Esophagus muscularis mucosa (tissue), 4 donors: ENCODE data around the gene STAT4. TPM values are rescaled to one million over a fixed set of nuclear protein-coding genes. Genes with fewer than 3 reads are reported as not detected.
A peak's percentile ranks its signal among the peaks of the same experiment; 100 is the strongest.

Source experiments
- DNase-seq: peaks from one replicate; pipeline ENCODE4 v3.0.0-alpha.2; 2017; ENCODE audit errors: extremely low spot score
- H3K27ac ChIP-seq, 4 donors: fragments of 200-600 bp; sonication (generic); replicated peaks in 1 of 4; 1 replicate in 3 of 4; 2 replicates in 1 of 4; pipeline ENCODE4 v1.5.1; 2016 to 2019; ENCODE audit warnings: mild to moderate bottlenecking in 1 of 4
- H3K27me3 ChIP-seq, 4 donors: fragments of 200-600 bp; sonication (generic); one replicate each; pipeline versions ENCODE4 v1.5.1 to v1.6.0; 2016 to 2019
- H3K36me3 ChIP-seq, 4 donors: fragments of 200-600 bp; sonication (generic); one replicate each; pipeline ENCODE4 v1.5.1; 2016 to 2019
- H3K4me1 ChIP-seq, 4 donors: fragments of 200-600 bp; sonication (generic); one replicate each; pipeline ENCODE4 v1.5.1; 2016 to 2019
- H3K4me3 ChIP-seq, 4 donors: fragments of 200-600 bp; sonication (generic); 1 replicate in 2 of 4; 2 replicates in 2 of 4; pipeline ENCODE4 v1.5.1; 2016 to 2019; ENCODE audit warnings: mild to moderate bottlenecking in 4 of 4, moderate library complexity in 1 of 4
- H3K9me3 ChIP-seq, 4 donors: fragments of 200-600 bp; sonication (generic); 1 replicate in 3 of 4; 2 replicates in 1 of 4; pipeline ENCODE4 v1.5.1; 2016 to 2019
- EP300 ChIP-seq: sonication (generic); formaldehyde crosslinking; IDR thresholded peaks from one replicate; pipeline ENCODE4 v1.6.1; 2017; ENCODE audit warnings: antibody characterized with exemption
- POLR2A ChIP-seq: fragments of 450-650 bp; IDR thresholded peaks from one replicate; pipeline ENCODE4 v1.6.1; 2017; ENCODE audit warnings: antibody characterized with exemption, moderate library complexity, mild to moderate bottlenecking, low read depth
- POLR2AphosphoS5 ChIP-seq, 2 donors: sonication (generic); formaldehyde crosslinking; IDR thresholded peaks; one replicate each; pipeline ENCODE4 v1.6.1; 2017; ENCODE audit warnings: antibody characterized with exemption in 2 of 2
- WGBS: methylation state at CpG from one replicate; pipeline ENCODE4 v1.1.5; 2018; 5-methylcytosine and 5-hydroxymethylcytosine counted together
- intact Hi-C: fragments of 100-400 bp; cut with DNase I; formaldehyde crosslinking; loops from one replicate; pipeline ENCODE4 v1.15.1; 2023
- total RNA-seq, 4 donors: library from RNA; depleted of rRNA; stranded (reverse); fragments of >200 nt; gene quantifications; one replicate each; pipeline versions ENCODE4 v1.1.0 to v1.2.1, GENCODE V29; 2016
- TF ChIP-seq, protein P1 (sequence below), 3 experiments: fragments of 200-600 bp in 2 of 3; fragments of 450-650 bp in 1 of 3; sonication (generic) in 2 of 3; IDR thresholded peaks; one replicate each; pipeline ENCODE4 v1.5.1; 2017 to 2019; ENCODE audit warnings: antibody characterized with exemption in 3 of 3, mild to moderate bottlenecking in 2 of 3, moderate library complexity in 1 of 3

Gene STAT4
- total RNA-seq, 4 donors from 2014 or later, result 0.26 to 5.4 (median 2.4) TPM

- DNase-seq, result peak; percentile 97
- H3K27ac ChIP-seq, result peak overlapping the region; percentile 83 to 89 (median 85)
- H3K27me3 ChIP-seq, result no peaks in the 10 kb centered on the region
- no peaks in the 10 kb centered on the region for H3K36me3 ChIP-seq
- H3K4me3 ChIP-seq, result peak overlapping the region; percentile 63 to 74 (median 67)
- no peaks in the 10 kb centered on the region for H3K9me3 ChIP-seq
- peak; percentile 71 for TF ChIP-seq POLR2A
- TF ChIP-seq, protein P1, sequence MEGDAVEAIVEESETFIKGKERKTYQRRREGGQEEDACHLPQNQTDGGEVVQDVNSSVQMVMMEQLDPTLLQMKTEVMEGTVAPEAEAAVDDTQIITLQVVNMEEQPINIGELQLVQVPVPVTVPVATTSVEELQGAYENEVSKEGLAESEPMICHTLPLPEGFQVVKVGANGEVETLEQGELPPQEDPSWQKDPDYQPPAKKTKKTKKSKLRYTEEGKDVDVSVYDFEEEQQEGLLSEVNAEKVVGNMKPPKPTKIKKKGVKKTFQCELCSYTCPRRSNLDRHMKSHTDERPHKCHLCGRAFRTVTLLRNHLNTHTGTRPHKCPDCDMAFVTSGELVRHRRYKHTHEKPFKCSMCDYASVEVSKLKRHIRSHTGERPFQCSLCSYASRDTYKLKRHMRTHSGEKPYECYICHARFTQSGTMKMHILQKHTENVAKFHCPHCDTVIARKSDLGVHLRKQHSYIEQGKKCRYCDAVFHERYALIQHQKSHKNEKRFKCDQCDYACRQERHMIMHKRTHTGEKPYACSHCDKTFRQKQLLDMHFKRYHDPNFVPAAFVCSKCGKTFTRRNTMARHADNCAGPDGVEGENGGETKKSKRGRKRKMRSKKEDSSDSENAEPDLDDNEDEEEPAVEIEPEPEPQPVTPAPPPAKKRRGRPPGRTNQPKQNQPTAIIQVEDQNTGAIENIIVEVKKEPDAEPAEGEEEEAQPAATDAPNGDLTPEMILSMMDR (IDR thresholded peaks at IDR 0.05), result peak; percentile 13 to 37 (median 29)
- TF ChIP-seq POLR2AphosphoS5 (IDR thresholded peaks at IDR 0.05), result peak; percentile 93 to 100
- TF ChIP-seq EP300, result peak; percentile 93
- intact Hi-C loops, result no loop called here
- peaks cover 7 to 17% (median 15%) of the 10 kb centered on the region in 4 donors for H3K4me1 ChIP-seq
- 0% methylated on average over 46 of the region's 59 CpGs for WGBS
These were observed 130.5 kb downstream of the STAT4 start for GRCh38 chr2:191020221-191020741.

DNA sequence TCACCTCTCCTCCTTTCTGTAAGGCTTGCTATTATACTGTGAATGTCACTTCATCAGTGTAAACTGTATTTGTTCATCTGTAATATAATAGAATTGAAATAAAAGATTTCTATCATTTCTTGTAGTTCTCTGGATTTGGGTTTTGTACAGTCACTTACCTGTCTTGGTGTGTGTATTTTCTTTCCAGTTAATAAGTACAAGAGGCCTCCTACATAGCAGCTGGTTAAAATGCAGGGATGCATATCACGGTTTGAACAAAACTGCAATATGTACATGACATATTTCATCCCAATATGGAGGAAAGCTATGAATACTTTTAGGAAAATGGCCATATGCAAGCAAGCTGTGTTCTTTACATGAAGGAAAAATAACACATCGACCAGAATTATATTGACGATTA is 131.4 kb downstream of the STAT4 start:
- TF ChIP-seq POLR2A (no peak), POLR2AphosphoS5 (IDR thresholded peaks at IDR 0.05) (no peak), EP300 (no peak)
- TF ChIP-seq, protein P1 (IDR thresholded peaks at IDR 0.05), result no peak
- WGBS, result 95% methylated on average over 3 of the region's 3 CpGs
- no peaks in the 10 kb centered on the region for H3K27me3 ChIP-seq
- H3K27ac ChIP-seq, result no peak overlapping the region
- peaks cover 7 to 23% (median 22%) of the 10 kb centered on the region in 4 donors for H3K4me1 ChIP-seq
- DNase-seq, result no peak
- no peak overlapping the region for H3K4me3 ChIP-seq
- intact Hi-C loops, result loop anchor here (5.0 to 10.0 kb wide), 2 partner anchors 175 to 658 kb away; partner anchors contain the start of gene NABP1
- no peaks in the 10 kb centered on the region for H3K9me3 ChIP-seq
- H3K36me3 ChIP-seq, result no peaks in the 10 kb centered on the region

- no peak for TF ChIP-seq POLR2AphosphoS5 (IDR thresholded peaks at IDR 0.05)
- no peak for TF ChIP-seq EP300
- Histone ChIP-seq H3K4me3 (no peak overlapping the region), H3K27me3 (no peaks in the 10 kb centered on the region), H3K4me1 (peaks cover 7 to 23% (median 22%) of the 10 kb centered on the region in 4 donors), H3K9me3 (no peaks in the 10 kb centered on the region), H3K27ac (no peak overlapping the region), H3K36me3 (no peaks in the 10 kb centered on the region)
- WGBS, result 96% methylated on average over 3 of the region's 3 CpGs
- intact Hi-C loops, result loop anchor here (5.0 to 10.0 kb wide), 2 partner anchors 174 to 659 kb away; partner anchors contain the start of gene NABP1
- no peak for DNase-seq
These were observed 132.1 kb downstream of the STAT4 start for GRCh38 chr2:191018643-191019119.

GRCh38 chr2:191018048-191018447 is 132.7 kb downstream of the STAT4 start:
- no peaks in the 10 kb centered on the region for H3K9me3 ChIP-seq
- no peak overlapping the region for H3K4me3 ChIP-seq
- 93% methylated on average over 1 of the region's 1 CpG for WGBS
- peaks cover 8 to 27% (median 25%) of the 10 kb centered on the region in 4 donors for H3K4me1 ChIP-seq
- no peaks in the 10 kb centered on the region for H3K27me3 ChIP-seq
- no peak for DNase-seq
- H3K36me3 ChIP-seq, result no peaks in the 10 kb centered on the region
- H3K27ac ChIP-seq, result no peak overlapping the region
- intact Hi-C loops, result loop anchor here (5.0 to 10.0 kb wide), 2 partner anchors 173 to 659 kb away; partner anchors contain the start of gene NABP1
- TF ChIP-seq, protein P1 (IDR thresholded peaks at IDR 0.05), result no peak
- no peak for TF ChIP-seq POLR2AphosphoS5 (IDR thresholded peaks at IDR 0.05)
- TF ChIP-seq POLR2A, result no peak
- TF ChIP-seq EP300, result no peak

DNA sequence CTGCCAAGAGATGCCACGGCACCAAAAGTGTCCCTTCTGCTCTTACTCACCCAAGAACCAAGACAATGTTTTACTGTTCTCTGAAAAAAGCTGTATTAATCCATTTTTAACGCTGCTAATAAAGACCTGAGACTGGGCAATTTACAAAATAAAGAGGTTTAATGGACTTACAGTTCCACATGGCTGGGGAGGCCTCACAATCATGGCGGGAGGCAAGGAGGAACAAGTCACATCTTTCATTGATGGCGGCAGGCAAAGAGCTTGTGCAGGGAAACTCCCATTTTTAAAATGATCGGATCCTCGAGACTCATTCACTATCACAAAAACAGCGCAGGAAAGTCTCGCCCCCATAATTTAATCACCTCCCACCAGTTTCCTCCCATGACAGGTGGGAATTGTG is 135.0 kb downstream of the STAT4 start:
- intact Hi-C loops, result loop anchor here (5.0 to 10.0 kb wide), 2 partner anchors 171 to 661 kb away; partner anchors contain the start of gene NABP1
- H3K36me3 ChIP-seq, result peaks cover 0 to 10% (median 0%) of the 10 kb centered on the region in 4 donors
- WGBS, result 89% methylated on average over 8 of the region's 8 CpGs

More for the DNA sequence above, 135.0 kb downstream of the STAT4 start:
- Histone ChIP-seq H3K27ac (no peak overlapping the region), H3K4me1 (peaks cover 21 to 40% (median 39%) of the 10 kb centered on the region in 4 donors), H3K9me3 (no peaks in the 10 kb centered on the region), H3K4me3 (no peak overlapping the region), H3K27me3 (no peaks in the 10 kb centered on the region)
- DNase-seq, result no peak
- TF ChIP-seq, protein P1 (IDR thresholded peaks at IDR 0.05), result no peak
